ENCODE results near the gene COIL. TPM values are rescaled to one million over a fixed set of nuclear protein-coding genes. Genes with fewer than 3 reads are reported as not detected.
"Not testable (repeated sequence)": the region's sequence is repeated elsewhere in the genome, so short reads cannot be mapped to it uniquely, and the experiment has no call there.

Gene COIL
- total RNA-seq, 1 donor from 2014 or later = 10.9 TPM

GRCh38 chr17:56978441-56979090 lies 17.7 kb upstream of the COIL start:
- DNase-seq (ENCODE audit: low read depth in 2 of 2) = no peak

GRCh38 chr17:56977673-56978395 lies 17.0 kb upstream of the COIL start, which contains the start of gene SCPEP1:
Gene SCPEP1, plus strand, starts transcription at chr17:56978131. Its CDS starts 29 bp downstream, at chr17:56978160.
- DNase-seq (ENCODE audit: low read depth in 2 of 2) = peak; percentile 52 to 87

GRCh38 chr17:56976941-56977608 lies 16.2 kb upstream of the COIL start:
- DNase-seq (ENCODE audit: low read depth in 2 of 2) = no peak

GRCh38 chr17:56975656-56976055 lies 14.8 kb upstream of the COIL start:
- DNase-seq (ENCODE audit: low read depth in 2 of 2) = no peak

GRCh38 chr17:56974055-56974454 lies 13.2 kb upstream of the COIL start:
- no peak for DNase-seq (ENCODE audit: low read depth in 2 of 2)

- no peak for DNase-seq (ENCODE audit: low read depth in 2 of 2)
Measured at GRCh38 chr17:56973520-56973919, 12.7 kb upstream of the COIL start.

GRCh38 chr17:56972111-56972730 lies 11.4 kb upstream of the COIL start:
- DNase-seq (ENCODE audit: low read depth in 2 of 2) = no peak

- no peak for DNase-seq (ENCODE audit: low read depth in 2 of 2)
Measured at GRCh38 chr17:56970974-56971373, 10.1 kb upstream of the COIL start.

- no peak for DNase-seq (ENCODE audit: low read depth in 2 of 2)
Measured at GRCh38 chr17:56966338-56966737, 5.5 kb upstream of the COIL start.

- DNase-seq (ENCODE audit: low read depth in 2 of 2) = not testable (repeated sequence)
Measured at GRCh38 chr17:56965681-56966080, 4.8 kb upstream of the COIL start.

GRCh38 chr17:56965241-56965640 lies 4.4 kb upstream of the COIL start:
- DNase-seq (ENCODE audit: low read depth in 2 of 2) = not testable (repeated sequence)

GRCh38 chr17:56956992-56957391 lies 3.9 kb downstream of the COIL start:
- no peak for DNase-seq (ENCODE audit: low read depth in 2 of 2)

- peak; percentile 18 to 21 for DNase-seq (ENCODE audit: low read depth in 2 of 2)
Measured at GRCh38 chr17:56949595-56949994, 11.3 kb downstream of the COIL start.

- no peak for DNase-seq (ENCODE audit: low read depth in 2 of 2)
Measured at GRCh38 chr17:56948491-56948890, 12.4 kb downstream of the COIL start.

GRCh38 chr17:56947741-56948140 lies 13.1 kb downstream of the COIL start:
- DNase-seq (ENCODE audit: low read depth in 2 of 2) = no peak

GRCh38 chr17:56945938-56946505 lies 14.8 kb downstream of the COIL start:
- no peak for DNase-seq (ENCODE audit: low read depth in 2 of 2)

- DNase-seq (ENCODE audit: low read depth in 2 of 2) = no peak
Measured at GRCh38 chr17:56943505-56944125, 17.2 kb downstream of the COIL start.

GRCh38 chr17:56939869-56940484 lies 20.9 kb downstream of the COIL start:
- peak; percentile 65 to 79 for DNase-seq (ENCODE audit: low read depth in 2 of 2)

- peak in 1 of 2 donors; percentile 82 for DNase-seq (ENCODE audit: low read depth in 2 of 2)
Measured at GRCh38 chr17:56938206-56938605, 22.6 kb downstream of the COIL start.

- DNase-seq (ENCODE audit: low read depth in 2 of 2) = peak; percentile 25 to 81
Measured at GRCh38 chr17:56937687-56938086, 23.2 kb downstream of the COIL start.

Measured in dermis microvascular lymphatic vessel endothelial cell (primary cell).